Thyroid gland (tissue), 4 donors: ENCODE results near the gene TSSK3. TPM values are rescaled to one million over a fixed set of nuclear protein-coding genes. Genes with fewer than 3 reads are reported as not detected.
"Not testable (repeated sequence)": the region's sequence is repeated elsewhere in the genome, so short reads cannot be mapped to it uniquely, and the experiment has no call there.

Experiments
- DNase-seq, 2 donors: peaks; one replicate each; pipeline ENCODE4 v3.0.0-alpha.2; 2019
- H3K27ac ChIP-seq, 3 donors: fragments of 200-600 bp; sonication (generic); 1 replicate in 2 of 3; 2 replicates in 1 of 3; pipeline ENCODE4 v1.5.1; 2016 to 2019; ENCODE audit warnings: mild to moderate bottlenecking in 1 of 3, moderate library complexity in 1 of 3
- H3K27me3 ChIP-seq: fragments of 200-600 bp; sonication (generic); one replicate; pipeline ENCODE4 v1.5.1; 2019
- H3K36me3 ChIP-seq, 2 donors: fragments of 200-600 bp; sonication (generic); one replicate each; pipeline ENCODE4 v1.5.1; 2016 to 2019
- H3K4me1 ChIP-seq, 2 donors: fragments of 200-600 bp; sonication (generic); one replicate each; pipeline ENCODE4 v1.5.1; 2017 to 2019
- H3K4me3 ChIP-seq, 3 donors: fragments of 200-600 bp; sonication (generic); replicated peaks in 1 of 3; 1 replicate in 2 of 3; 2 replicates in 1 of 3; pipeline ENCODE4 v1.5.1; 2016; ENCODE audit warnings: mild to moderate bottlenecking in 1 of 3
- H3K9me3 ChIP-seq: fragments of 200-600 bp; sonication (generic); one replicate; pipeline ENCODE4 v1.5.1; 2017
- CTCF ChIP-seq, 6 experiments: fragments of 200-600 bp in 3 of 6; fragments of 450-650 bp in 3 of 6; sonication (generic) in 3 of 6; IDR thresholded peaks; one replicate each; pipeline ENCODE4 v1.5.1; 2016 to 2019; ENCODE audit warnings: antibody characterized with exemption in 6 of 6, mild to moderate bottlenecking in 2 of 6, inconsistent platforms in 1 of 6, moderate library complexity in 1 of 6
- POLR2A ChIP-seq, 2 donors: fragments of 450-650 bp; IDR thresholded peaks; one replicate each; pipeline ENCODE4 v1.6.1; 2017; ENCODE audit warnings: antibody characterized with exemption in 2 of 2, mild to moderate bottlenecking in 2 of 2, moderate library complexity in 1 of 2
- WGBS, 2 donors: methylation state at CpG; one replicate each; pipeline ENCODE4 v1.1.5; 2017; 5-methylcytosine and 5-hydroxymethylcytosine counted together
- intact Hi-C: fragments of 100-400 bp; cut with DNase I; formaldehyde crosslinking; loops from one replicate; pipeline ENCODE4 v1.15.1; 2023
- total RNA-seq, 4 donors: library from RNA; depleted of rRNA; stranded (reverse); fragments of >200 nt; gene quantifications; one replicate each; pipeline ENCODE4 v1.2.3, GENCODE V29; 2016

TSSK3 gene
- total RNA-seq, 4 donors from 2014 or later = 1.2 to 6.0 (median 2.9) TPM

GRCh38 chr1:32353431-32353830 lies 8.9 kb upstream of the TSSK3 start:
- Histone ChIP-seq H3K27me3 (no peaks in the 10 kb centered on the region), H3K9me3 (no peaks in the 10 kb centered on the region), H3K4me3 (no peak overlapping the region), H3K36me3 (no peaks in the 10 kb centered on the region), H3K4me1 (peaks cover 19 to 45% of the 10 kb centered on the region in 2 donors), H3K27ac (peak overlapping the region in 1 of 3 donors; percentile 32)
- WGBS, 2 donors = 72 to 87% methylated on average over 2 of the region's 2 CpGs
- no peak for DNase-seq
- intact Hi-C loops = no loop called here
- TF ChIP-seq POLR2A (IDR thresholded peaks at IDR 0.05) = no peak
- no peak for TF ChIP-seq CTCF (IDR thresholded peaks at IDR 0.05)

- DNase-seq = peak in 1 of 2 donors; percentile 42
- peaks cover 19 to 43% of the 10 kb centered on the region in 2 donors for H3K4me1 ChIP-seq
These were observed 8.3 kb upstream of the TSSK3 start for GRCh38 chr1:32353886-32354570.

DNA sequence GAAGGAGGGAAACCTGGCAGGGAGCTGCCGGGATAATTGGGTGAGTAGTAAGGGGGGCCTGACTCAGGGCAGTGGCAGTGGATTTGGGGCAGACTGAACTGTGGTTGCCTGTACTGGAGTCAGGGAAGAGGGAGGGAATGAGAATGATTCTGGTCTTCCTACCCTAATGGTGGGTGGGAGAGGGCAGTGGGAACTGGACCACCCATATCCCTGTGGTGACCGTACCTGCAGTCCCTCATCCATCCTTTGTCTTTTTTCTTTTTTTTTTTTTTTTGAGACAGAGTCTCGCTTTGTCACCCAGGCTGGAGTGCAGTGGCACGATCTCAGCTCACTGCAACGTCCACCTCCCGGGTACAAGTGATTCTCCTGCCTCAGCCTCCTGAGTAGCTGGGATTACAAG lies 6.6 kb upstream of the TSSK3 start:
- intact Hi-C loops, H3K36me3 ChIP-seq, H3K27ac ChIP-seq, DNase-seq, H3K4me3 ChIP-seq, H3K27me3 ChIP-seq, H3K9me3 ChIP-seq: not testable (repeated sequence)
- 91 to 98% methylated on average over 6 of the region's 6 CpGs for WGBS, 2 donors
- peaks cover 17 to 27% of the 10 kb centered on the region in 2 donors for H3K4me1 ChIP-seq

More at GRCh38 chr1:32353886-32354570, 8.3 kb upstream of the TSSK3 start:
- peak overlapping the region in 1 of 3 donors; percentile 32 for H3K27ac ChIP-seq
- intact Hi-C loops = no loop called here
- WGBS, 2 donors = 43 to 44% methylated on average over 2 of the region's 2 CpGs
- no peak overlapping the region for H3K4me3 ChIP-seq
- no peak for TF ChIP-seq POLR2A (IDR thresholded peaks at IDR 0.05)
- no peak for TF ChIP-seq CTCF (IDR thresholded peaks at IDR 0.05)
- H3K27me3 ChIP-seq = no peaks in the 10 kb centered on the region
- no peaks in the 10 kb centered on the region for H3K9me3 ChIP-seq
- H3K36me3 ChIP-seq = no peaks in the 10 kb centered on the region

DNA sequence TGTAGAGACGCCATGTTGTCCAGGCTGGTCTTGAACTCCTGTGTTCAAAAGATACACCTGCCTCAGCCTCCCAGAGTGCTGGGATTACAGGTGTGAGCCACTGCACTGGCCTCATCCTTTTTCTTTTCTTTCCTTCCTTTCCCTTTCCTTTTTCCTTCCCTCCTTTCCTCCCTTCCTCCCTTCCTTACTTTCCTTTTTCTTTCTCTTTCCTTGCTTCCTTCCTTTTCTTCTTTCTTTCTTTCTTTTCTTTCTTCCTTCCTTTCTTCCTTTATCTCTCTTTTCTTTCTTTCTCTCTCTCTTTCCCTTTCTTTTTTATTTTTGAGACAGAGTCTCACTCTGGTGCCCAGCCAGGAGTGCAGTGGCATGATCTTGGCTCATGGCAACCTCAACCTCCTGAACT lies 5.9 kb upstream of the TSSK3 start:
- Histone ChIP-seq H3K4me1 (peaks cover 16 to 28% of the 10 kb centered on the region in 2 donors), H3K27ac (no peak overlapping the region), H3K4me3 (no peak overlapping the region), H3K9me3 (no peaks in the 10 kb centered on the region), H3K27me3 (no peaks in the 10 kb centered on the region), H3K36me3 (no peaks in the 10 kb centered on the region)
- intact Hi-C loops = no loop called here
- no peak for DNase-seq
- 100% methylated on average over 1 of the region's 1 CpG for WGBS, 2 donors
- TF ChIP-seq POLR2A (IDR thresholded peaks at IDR 0.05) = no peak
- no peak for TF ChIP-seq CTCF (IDR thresholded peaks at IDR 0.05)

GRCh38 chr1:32357614-32358013 lies 4.7 kb upstream of the TSSK3 start:
- H3K9me3 ChIP-seq = no peaks in the 10 kb centered on the region
- no peaks in the 10 kb centered on the region for H3K27me3 ChIP-seq
- 54 to 79% methylated on average over 6 of the region's 6 CpGs for WGBS, 2 donors
- no peak for TF ChIP-seq CTCF (IDR thresholded peaks at IDR 0.05)
- TF ChIP-seq POLR2A (IDR thresholded peaks at IDR 0.05) = no peak
- H3K36me3 ChIP-seq = no peaks in the 10 kb centered on the region
- intact Hi-C loops = no loop called here
- DNase-seq = no peak
- H3K4me1 ChIP-seq = peaks cover 22 to 33% of the 10 kb centered on the region in 2 donors
- no peak overlapping the region for H3K27ac ChIP-seq
- no peak overlapping the region for H3K4me3 ChIP-seq
